BE2C (cell line): Measurements from ENCODE around the gene NPHP4.

Experiments
- DNase-seq: peaks from one replicate; pipeline ENCODE4 v3.0.0-alpha.2; 2020
- H3K27me3 ChIP-seq: fragments of 250-450 bp; sonication (Bioruptor Pico); 2 replicates; pipeline ENCODE4 v1.5.1; 2020; ENCODE audit warnings: mild to moderate bottlenecking
- H3K36me3 ChIP-seq: fragments of 250-450 bp; sonication (Bioruptor Pico); 2 replicates; pipeline ENCODE4 v1.5.1; 2020; ENCODE audit warnings: mild to moderate bottlenecking
- H3K4me1 ChIP-seq: fragments of 250-450 bp; sonication (Bioruptor Pico); 2 replicates; pipeline ENCODE4 v1.5.1; 2020
- H3K4me3 ChIP-seq: 2 replicates; pipeline ENCODE4 v1.5.1; 2011; ENCODE audit warnings: low read depth, low read length
- H3K9me3 ChIP-seq: fragments of 250-450 bp; sonication (Bioruptor Pico); 2 replicates; pipeline ENCODE4 v1.5.1; 2020
- TF ChIP-seq, protein P1 (sequence below): IDR thresholded peaks from 2 replicates; pipeline ENCODE4 v1.5.1; 2012; ENCODE audit warnings: mild to moderate bottlenecking, low read depth, low read length

The NPHP4 gene

DNA sequence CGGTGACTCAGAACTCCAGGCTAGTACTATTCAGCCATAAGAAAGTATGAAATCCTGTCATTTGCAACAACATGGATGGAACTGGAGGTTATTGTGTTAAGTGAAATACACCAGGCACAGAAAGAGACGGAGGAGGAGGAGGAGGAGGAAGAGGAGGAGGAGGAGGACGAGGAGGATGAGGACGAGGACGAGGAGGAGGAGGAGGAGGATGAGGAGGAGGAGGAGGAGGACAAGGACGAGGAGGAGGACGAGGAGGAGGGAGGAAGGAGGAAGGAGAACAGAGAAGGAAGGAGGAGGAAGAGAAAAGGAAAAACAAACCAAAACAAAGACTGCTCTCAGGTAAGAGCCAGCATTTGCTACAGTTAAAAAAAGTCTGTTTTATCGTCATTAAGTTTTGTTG, 178.7 kb downstream of the NPHP4 start:
- Histone ChIP-seq H3K9me3 (no peaks in the 10 kb centered on the region), H3K4me1 (no peaks in the 10 kb centered on the region), H3K36me3 (no peaks in the 10 kb centered on the region), H3K27me3 (no peaks in the 10 kb centered on the region), H3K4me3 (no peak overlapping the region)
- no peak for DNase-seq
- TF ChIP-seq, protein P1, sequence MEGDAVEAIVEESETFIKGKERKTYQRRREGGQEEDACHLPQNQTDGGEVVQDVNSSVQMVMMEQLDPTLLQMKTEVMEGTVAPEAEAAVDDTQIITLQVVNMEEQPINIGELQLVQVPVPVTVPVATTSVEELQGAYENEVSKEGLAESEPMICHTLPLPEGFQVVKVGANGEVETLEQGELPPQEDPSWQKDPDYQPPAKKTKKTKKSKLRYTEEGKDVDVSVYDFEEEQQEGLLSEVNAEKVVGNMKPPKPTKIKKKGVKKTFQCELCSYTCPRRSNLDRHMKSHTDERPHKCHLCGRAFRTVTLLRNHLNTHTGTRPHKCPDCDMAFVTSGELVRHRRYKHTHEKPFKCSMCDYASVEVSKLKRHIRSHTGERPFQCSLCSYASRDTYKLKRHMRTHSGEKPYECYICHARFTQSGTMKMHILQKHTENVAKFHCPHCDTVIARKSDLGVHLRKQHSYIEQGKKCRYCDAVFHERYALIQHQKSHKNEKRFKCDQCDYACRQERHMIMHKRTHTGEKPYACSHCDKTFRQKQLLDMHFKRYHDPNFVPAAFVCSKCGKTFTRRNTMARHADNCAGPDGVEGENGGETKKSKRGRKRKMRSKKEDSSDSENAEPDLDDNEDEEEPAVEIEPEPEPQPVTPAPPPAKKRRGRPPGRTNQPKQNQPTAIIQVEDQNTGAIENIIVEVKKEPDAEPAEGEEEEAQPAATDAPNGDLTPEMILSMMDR: no peak
